HL-60/S4 treated with retinoic acid at 250 ng/mL for 4 days and 3 days (cell line): ENCODE results near the gene EN2.

ENCODE experiments used
- in situ Hi-C: fragments of 300-500 bp; cut with MboI; formaldehyde crosslinking; loops from 2 replicates; pipeline ENCODE4 v1.7.0; 2022; ENCODE audit warnings: low sequenced_read_pairs

EN2 gene

GRCh38 chr7:155463114-155463811, 5.3 kb downstream of the EN2 start:
- in situ Hi-C loops, result no loop called here

DNA sequence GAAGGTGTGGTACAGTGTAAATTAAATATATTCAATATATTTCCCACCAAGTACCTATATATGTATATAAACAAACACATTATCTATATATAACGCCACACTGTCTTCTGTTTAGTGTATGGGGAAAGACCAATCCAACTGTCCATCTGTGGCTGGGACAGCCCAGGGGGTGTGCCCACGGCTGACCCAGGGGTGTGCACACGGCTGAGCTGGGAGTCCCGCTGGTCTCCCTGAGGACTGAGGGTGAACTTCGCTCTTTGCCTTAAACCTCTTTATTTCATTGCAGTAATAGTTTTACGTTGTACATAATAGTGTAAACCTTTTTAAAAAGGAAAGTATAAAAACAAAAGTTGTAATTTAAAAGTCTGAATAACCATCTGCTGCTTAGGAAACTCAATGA, 6.3 kb downstream of the EN2 start:
- in situ Hi-C loops, result no loop called here

- in situ Hi-C loops, result no loop called here
These were observed 7.2 kb downstream of the EN2 start for GRCh38 chr7:155464948-155465739.

DNA sequence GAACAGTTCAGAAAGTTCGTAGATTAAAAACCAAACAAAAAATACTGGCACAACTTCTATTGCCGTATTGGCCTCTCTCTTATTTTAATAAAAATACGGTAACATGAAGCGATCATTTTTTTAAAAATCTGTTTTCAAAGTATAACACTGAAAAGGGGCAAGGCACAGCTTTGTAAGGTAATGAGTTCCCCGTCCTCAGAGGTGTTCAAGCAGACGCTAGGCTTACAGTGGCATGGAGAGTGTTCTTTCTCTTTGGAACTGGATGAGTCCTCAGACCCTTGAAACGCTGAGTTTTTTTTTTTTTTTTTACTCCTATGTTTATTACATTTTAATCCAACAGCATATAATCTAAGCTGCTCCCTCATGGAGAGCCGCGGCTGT, 7.8 kb downstream of the EN2 start:
- in situ Hi-C loops, result no loop called here

DNA sequence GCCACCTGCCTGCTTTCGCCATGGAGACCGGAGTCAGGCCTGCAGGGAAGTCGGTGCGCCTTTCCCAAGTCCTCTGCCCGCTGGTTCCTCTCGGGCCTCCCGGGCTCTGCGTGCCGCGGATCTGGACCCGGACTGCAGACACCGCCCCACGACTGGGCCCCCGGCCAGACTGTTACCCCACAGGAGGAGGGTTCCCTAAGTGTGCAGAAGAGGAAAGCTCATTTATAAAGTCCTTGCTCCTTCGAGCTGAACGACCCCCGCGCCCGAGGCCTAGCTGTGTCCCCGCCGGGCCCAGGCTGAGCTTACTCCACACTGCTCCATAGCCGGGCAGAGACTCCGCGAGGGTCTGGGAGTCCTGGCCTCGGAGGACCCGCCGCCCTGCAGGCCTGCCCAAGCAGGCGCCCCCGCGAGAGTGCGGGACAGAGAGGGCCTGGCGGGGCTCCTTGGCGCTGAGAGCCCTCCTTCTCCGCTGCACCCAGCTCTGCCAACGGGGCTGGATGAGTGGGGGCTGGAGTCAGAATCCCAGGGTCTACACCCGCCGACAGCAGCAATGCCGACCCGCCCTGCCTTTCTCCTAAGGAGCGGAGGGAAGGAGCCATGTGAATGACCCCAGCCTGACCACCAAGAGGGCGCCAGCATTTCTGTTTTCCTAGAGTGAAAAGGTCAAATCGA, 8.3 kb downstream of the EN2 start:
- in situ Hi-C loops, result no loop called here

GRCh38 chr7:155466814-155467733, 9.1 kb downstream of the EN2 start:
- in situ Hi-C loops, result no loop called here

- in situ Hi-C loops, result no loop called here
These were observed 10.2 kb downstream of the EN2 start for GRCh38 chr7:155467846-155468784.

DNA sequence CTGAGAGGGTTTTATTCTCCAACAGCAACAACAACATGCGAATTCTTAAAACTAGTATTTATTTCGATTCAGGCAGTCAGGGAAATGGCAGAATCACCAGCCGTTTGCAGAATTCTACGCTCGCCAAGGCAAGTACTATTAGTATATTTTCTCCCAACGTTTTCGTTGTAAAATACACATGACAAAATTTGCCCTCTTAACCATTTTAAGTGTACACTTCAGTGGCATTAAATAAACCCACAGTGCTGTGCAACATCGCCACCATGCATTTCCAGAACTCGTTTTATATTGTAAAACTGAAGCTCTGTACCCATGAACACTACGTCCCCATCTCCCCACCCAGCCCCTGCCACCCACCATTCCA, 10.8 kb downstream of the EN2 start:
- in situ Hi-C loops, result no loop called here

DNA sequence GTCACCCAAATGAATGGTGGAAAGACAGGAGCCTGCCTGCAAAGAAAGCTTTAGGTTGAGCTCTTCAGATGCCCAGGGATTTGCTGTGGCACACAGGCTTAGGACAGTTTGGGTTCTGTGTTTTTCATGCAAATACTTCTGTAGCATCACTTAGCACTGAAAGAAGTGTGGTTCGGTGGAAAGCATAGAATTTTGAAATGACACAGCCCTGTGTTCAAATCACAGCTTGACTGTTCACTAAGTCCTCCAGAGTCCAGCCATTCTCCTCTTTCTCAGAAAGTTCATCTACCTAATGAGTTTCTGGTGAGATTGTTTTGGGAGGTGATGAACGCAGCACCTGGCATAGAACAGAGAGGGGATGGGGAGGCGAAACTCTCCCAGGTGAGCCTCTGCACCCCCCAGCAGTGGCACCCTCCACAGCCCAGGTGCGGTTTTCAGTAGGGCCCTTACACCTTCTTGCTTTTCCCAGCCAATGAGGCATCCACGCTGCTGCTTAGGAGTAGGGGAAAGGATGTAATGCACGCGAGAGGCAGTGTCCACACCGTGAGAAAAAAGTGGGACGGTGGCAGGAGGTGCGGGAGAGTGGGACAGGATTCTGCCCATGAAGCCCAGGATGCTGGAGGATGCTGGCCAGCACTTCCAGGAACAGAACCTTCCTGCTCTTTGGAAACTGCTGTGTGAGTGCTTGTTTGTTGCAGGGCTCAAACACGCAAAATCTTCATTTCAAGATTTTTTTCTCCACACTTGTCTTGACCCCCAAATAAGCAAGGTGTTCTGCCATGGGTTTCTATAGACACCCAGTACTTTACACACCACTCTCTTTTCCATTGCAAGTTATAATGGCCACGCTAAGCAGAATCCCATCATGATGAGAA, 11.6 kb downstream of the EN2 start:
- in situ Hi-C loops, result no loop called here

- in situ Hi-C loops, result no loop called here
These were observed 12.2 kb downstream of the EN2 start for GRCh38 chr7:155470186-155470487.

DNA sequence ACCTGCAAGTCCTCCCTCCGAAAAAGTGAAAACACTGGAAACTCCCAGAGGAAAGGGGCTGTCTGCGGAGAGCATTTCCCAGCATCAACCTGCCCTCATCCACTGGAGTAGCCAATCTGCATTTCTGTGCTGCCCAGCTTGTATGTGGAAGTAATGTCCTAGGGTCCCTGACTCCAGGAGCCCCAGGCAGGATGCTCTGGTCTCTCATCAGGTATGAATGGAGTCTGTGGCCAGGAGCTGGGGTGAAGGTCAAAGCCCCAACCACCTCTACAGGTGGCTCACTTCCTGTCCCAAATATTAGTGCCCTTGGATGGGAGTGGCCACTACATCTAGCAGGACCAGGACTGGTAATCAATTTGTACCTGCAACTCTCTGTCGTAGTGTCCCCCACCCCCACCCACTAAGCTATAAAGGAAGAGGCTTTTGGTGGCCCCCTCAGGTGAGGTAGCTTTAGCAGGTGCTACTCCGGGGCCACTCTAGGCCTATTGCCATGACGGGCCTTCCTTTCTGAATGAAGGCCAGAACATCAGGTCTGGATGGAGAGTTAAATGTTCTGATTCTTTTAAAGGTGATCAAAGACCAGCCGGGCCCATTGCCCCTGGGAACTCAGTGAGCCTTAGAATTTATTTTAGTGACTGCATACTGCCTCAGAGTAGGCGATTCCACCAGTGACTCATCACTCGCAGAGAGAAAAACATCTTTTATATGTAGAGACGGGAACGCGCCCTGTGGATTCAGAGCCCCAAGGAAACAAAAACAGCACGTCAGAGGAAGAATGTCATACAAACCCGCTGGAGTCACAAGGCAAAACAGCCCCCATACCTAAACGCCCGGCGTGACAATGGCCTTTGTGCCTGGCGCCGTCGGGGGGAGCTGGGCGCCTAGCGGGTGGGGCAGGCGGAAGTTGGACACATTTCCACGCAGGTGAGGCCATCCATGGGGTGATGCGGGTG, 13.0 kb downstream of the EN2 start:
- in situ Hi-C loops, result no loop called here

GRCh38 chr7:155471718-155472117, 13.8 kb downstream of the EN2 start:
- in situ Hi-C loops, result no loop called here

DNA sequence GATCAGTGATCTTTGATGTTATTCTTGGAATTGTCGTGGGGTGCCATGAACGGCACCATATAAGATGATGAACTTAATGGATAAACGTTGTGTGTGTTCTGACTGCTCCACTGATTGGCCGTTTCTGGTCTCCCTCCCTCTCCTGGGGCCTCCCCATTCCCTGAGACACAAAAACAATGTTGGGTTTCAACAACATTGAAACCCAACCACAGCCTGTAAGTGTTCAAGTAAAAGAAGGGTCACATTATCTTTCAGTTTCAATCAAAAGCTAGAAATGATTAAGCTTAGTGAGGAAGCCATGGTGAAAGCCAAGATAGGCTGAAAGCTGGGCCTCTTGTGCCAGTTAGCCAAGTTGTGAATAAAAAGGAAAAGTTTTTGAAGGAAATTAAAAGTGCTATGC, 19.5 kb downstream of the EN2 start:
- in situ Hi-C loops, result no loop called here

- in situ Hi-C loops, result no loop called here
These were observed 23.8 kb downstream of the EN2 start for GRCh38 chr7:155481764-155482163.

- in situ Hi-C loops, result no loop called here
These were observed 24.7 kb downstream of the EN2 start for GRCh38 chr7:155482511-155483183.

- in situ Hi-C loops, result no loop called here
These were observed 25.3 kb downstream of the EN2 start for GRCh38 chr7:155483245-155483644.

GRCh38 chr7:155483868-155484325, 26.0 kb downstream of the EN2 start:
- in situ Hi-C loops, result no loop called here
